HCT116 (cell line): ENCODE results near the gene SIN3B. TPM values are rescaled to one million over a fixed set of nuclear protein-coding genes. Genes with fewer than 3 reads are reported as not detected.

Experiments used
- ATAC-seq: fragments of 200-7000 bp; cut with Tn5 transposase; 2 replicates; pipeline ENCODE4 v1.9.1; 2020; ENCODE audit warnings: mild to moderate bottlenecking, moderate library complexity
- BruUV-seq: library from RNA; stranded (reverse); fragments of 400-500 nt; replicated peaks from 2 replicates; lab custom pipeline; 2021; lab: Mats Ljungman, UMichigan
- CTCF ChIA-PET: fragments of 300-600 bp; sonication (Branson Sonifier 250); formaldehyde crosslinking; loops from one replicate; lab custom pipeline; 2021; ENCODE audit warnings: antibody characterized with exemption; lab: Charles Lee
- POLR2A ChIA-PET: fragments of 300-600, 350-600 bp; sonication (Branson Sonifier 250); formaldehyde crosslinking; loops from one replicate; lab custom pipeline; 2021; ENCODE audit warnings: antibody characterized with exemption; lab: Charles Lee
- RAD21 ChIA-PET, 2 experiments: fragments of 300-600 bp; sonication (Branson Sonifier 250); formaldehyde crosslinking; loops; one replicate each; lab custom pipeline; 2023; ENCODE audit warnings: low total read pairs in 2 of 2; ENCODE audit not compliant: uncharacterized antibody in 2 of 2, unreplicated experiment in 2 of 2, low non-redundant PET in 1 of 2; lab: Charles Lee
- DNase-seq: peaks from one replicate; pipeline ENCODE4 v3.0.0-alpha.2; 2010; ENCODE audit warnings: low read depth, low spot score
- H2AFZ ChIP-seq: fragments of 200-600 bp; shearing (Covaris generic), sonication (generic); 2 replicates; pipeline ENCODE4 v1.6.1; 2017; ENCODE audit warnings: low read depth, mixed run types, mixed read lengths, antibody characterized with exemption, low read length; ENCODE audit not compliant: poor library complexity, severe bottlenecking
- H3K27ac ChIP-seq: 2 replicates; pipeline ENCODE4 v1.5.1; 2012; ENCODE audit warnings: low read depth, low read length
- H3K27me3 ChIP-seq: fragments of 200-600 bp; sonication (generic); 2 replicates; pipeline ENCODE4 v1.6.1; 2016; ENCODE audit warnings: mixed run types, low read length, mixed read lengths; ENCODE audit not compliant: insufficient read depth
- H3K36me3 ChIP-seq, 2 experiments: fragments of 200-500 bp in 1 of 2; fragments of 200-600 bp in 1 of 2; sonication (Bioruptor generic) in 1 of 2; sonication (generic) in 1 of 2; 2 replicates each; pipeline versions ENCODE4 v1.5.1 to v1.6.1; 2014 to 2016; ENCODE audit warnings: low read length in 2 of 2, inconsistent platforms in 1 of 2, mixed read lengths in 1 of 2, mixed run types in 1 of 2; ENCODE audit not compliant: insufficient read depth in 2 of 2, control insufficient read depth in 1 of 2
- H3K4me1 ChIP-seq, 2 experiments: fragments of 200-600 bp in 1 of 2; sonication (generic) in 1 of 2; 2 replicates each; pipeline versions ENCODE4 v1.5.1 to v1.6.1; 2012 to 2017; ENCODE audit warnings: low read length in 2 of 2, inconsistent platforms in 1 of 2, mild to moderate bottlenecking in 1 of 2, mixed read lengths in 1 of 2, mixed run types in 1 of 2, moderate library complexity in 1 of 2; ENCODE audit not compliant: insufficient read depth in 2 of 2, control insufficient read depth in 1 of 2
- H3K4me2 ChIP-seq: fragments of 200-600 bp; sonication (generic); 2 replicates; pipeline ENCODE4 v1.6.1; 2017; ENCODE audit warnings: mixed run types, low read length, mixed read lengths
- H3K4me3 ChIP-seq, 2 experiments: fragments of 200-600 bp in 1 of 2; sonication (generic) in 1 of 2; replicated peaks in 1 of 2; 2 replicates each; pipeline ENCODE4 v1.5.1; 2011 to 2016; ENCODE audit warnings: low read length in 2 of 2, control low read depth in 1 of 2, low read depth in 1 of 2, mild to moderate bottlenecking in 1 of 2, mixed read lengths in 1 of 2, mixed run types in 1 of 2
- H3K79me2 ChIP-seq: fragments of 200-600 bp; sonication (generic); 2 replicates; pipeline ENCODE4 v1.6.1; 2017; ENCODE audit warnings: mild to moderate bottlenecking, mixed run types, low read length, moderate library complexity, mixed read lengths; ENCODE audit not compliant: insufficient read depth
- H3K9ac ChIP-seq: fragments of 200-600 bp; sonication (generic); 2 replicates; pipeline ENCODE4 v1.6.1; 2016; ENCODE audit warnings: low read length, mixed read lengths
- H3K9me2 ChIP-seq: fragments of 200-600 bp; sonication (generic), shearing (Covaris generic); 2 replicates; pipeline ENCODE4 v1.6.1; 2017; ENCODE audit warnings: mixed run types, mild to moderate bottlenecking, moderate library complexity; ENCODE audit not compliant: insufficient read depth
- H3K9me3 ChIP-seq, 2 experiments: fragments of 200-500 bp in 1 of 2; fragments of 200-600 bp in 1 of 2; sonication (Bioruptor generic) in 1 of 2; sonication (generic) in 1 of 2; 2 replicates each; pipeline ENCODE4 v1.6.1; 2014 to 2017; ENCODE audit warnings: low read length in 2 of 2, mixed read lengths in 2 of 2, inconsistent platforms in 1 of 2, low read depth in 1 of 2, mild to moderate bottlenecking in 1 of 2, mixed run types in 1 of 2, moderate library complexity in 1 of 2; ENCODE audit not compliant: control insufficient read depth in 1 of 2, insufficient read depth in 1 of 2
- H4K20me1 ChIP-seq: fragments of 200-600 bp; sonication (generic), shearing (Covaris generic); 2 replicates; pipeline ENCODE4 v1.6.1; 2017; ENCODE audit warnings: mixed run types, mild to moderate bottlenecking, moderate library complexity; ENCODE audit not compliant: insufficient read depth
- CBX3 ChIP-seq: IDR thresholded peaks from 2 replicates; pipeline ENCODE4 v1.6.1; 2012; ENCODE audit warnings: low read depth
- CEBPB ChIP-seq: IDR thresholded peaks from 2 replicates; pipeline ENCODE4 v1.6.1; 2012; ENCODE audit warnings: low read depth
- ELF1 ChIP-seq: IDR thresholded peaks from 2 replicates; pipeline ENCODE4 v1.6.1; 2012; ENCODE audit warnings: low read depth, borderline replicate concordance
- EZH2 ChIP-seq: fragments of 200-600 bp; sonication (generic); IDR thresholded peaks from 2 replicates; pipeline ENCODE4 v1.6.1; 2017; ENCODE audit warnings: antibody characterized with exemption, mixed run types
- EZH2phosphoT487 ChIP-seq: fragments of 200-600 bp; IDR thresholded peaks from 2 replicates; pipeline ENCODE4 v1.6.1; 2018; ENCODE audit warnings: antibody characterized with exemption, borderline replicate concordance
- FOSL1 ChIP-seq: IDR thresholded peaks from 2 replicates; pipeline ENCODE4 v1.6.1; 2012; ENCODE audit warnings: low read depth
- JUND ChIP-seq: IDR thresholded peaks from 2 replicates; pipeline ENCODE4 v1.6.1; 2012
- POLR2A ChIP-seq: IDR thresholded peaks from 2 replicates; pipeline ENCODE4 v1.7.0; 2011; ENCODE audit warnings: borderline replicate concordance; ENCODE audit not compliant: insufficient read depth, insufficient read length; ENCODE audit errors: extremely low read depth
- SP1 ChIP-seq: IDR thresholded peaks from 2 replicates; pipeline ENCODE4 v1.6.1; 2012; ENCODE audit warnings: low read depth
- SRF ChIP-seq: IDR thresholded peaks from 2 replicates; pipeline ENCODE4 v1.6.1; 2012; ENCODE audit warnings: low read depth
- ZFX ChIP-seq: fragments of 450-650 bp; IDR thresholded peaks from 2 replicates; pipeline ENCODE4 v1.6.1; 2017
- ZNF274 ChIP-seq: fragments of 200-500 bp; sonication (Bioruptor generic); IDR thresholded peaks from 2 replicates; pipeline ENCODE4 v1.6.1; 2014; ENCODE audit warnings: mild to moderate bottlenecking, low read depth, low read length, inconsistent platforms
- intact Hi-C: fragments of 100-400 bp; cut with micrococcal nuclease; formaldehyde crosslinking; loops from 2 replicates; pipeline ENCODE4 v1.10.0; 2022
- total RNA-seq: library from RNA; stranded (reverse); gene quantifications from one replicate; pipeline ENCODE4 v1.2.1, GENCODE V29; 2021; ENCODE audit not compliant: unreplicated experiment
- TF ChIP-seq, protein P1 (sequence below), 3 experiments: fragments of 200-600 bp in 1 of 3; sonication (generic) in 1 of 3; IDR thresholded peaks in 2 of 3; conservative IDR thresholded peaks in 1 of 3; 2 replicates each; pipeline ENCODE4 v1.5.1; 2012 to 2017; ENCODE audit warnings: low read depth in 2 of 3, low read length in 2 of 3, antibody characterized with exemption in 1 of 3, borderline replicate concordance in 1 of 3, control low read depth in 1 of 3, mild to moderate bottlenecking in 1 of 3, mixed read lengths in 1 of 3, mixed run types in 1 of 3, moderate library complexity in 1 of 3; ENCODE audit not compliant: insufficient read depth in 1 of 3
- TF ChIP-seq, protein P2 (sequence below): IDR thresholded peaks from 2 replicates; pipeline ENCODE4 v1.6.1; 2012

The SIN3B gene
- total RNA-seq, 1 experiment from 2014 or later = 59.9 TPM

DNA sequence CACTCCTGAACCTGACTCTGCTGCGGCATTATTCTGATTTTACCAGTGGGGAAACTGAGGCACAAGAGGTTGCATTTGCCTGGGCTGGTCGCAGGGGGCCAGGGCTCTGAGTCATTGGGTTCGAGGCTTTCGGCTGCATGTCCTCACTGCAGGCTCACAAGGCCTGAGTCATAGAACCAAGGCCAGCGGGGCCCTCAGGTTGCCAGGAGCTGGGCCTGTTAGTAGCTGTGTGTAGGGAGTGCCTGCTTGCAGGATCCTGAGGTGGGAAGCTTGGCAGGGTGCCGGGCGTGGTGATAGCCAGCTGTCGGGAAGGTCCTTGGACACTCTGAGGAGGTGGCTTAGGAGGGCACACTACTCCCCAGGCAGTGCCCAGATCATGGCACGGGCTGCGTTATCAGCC lies 38.0 kb downstream of the SIN3B start:
- intact Hi-C loops = no loop called here
- H3K4me2 ChIP-seq = no peak overlapping the region
- ChIA-PET POLR2A (no interaction called here), CTCF (no interaction called here), RAD21 (no interaction called here)
- no peaks in the 10 kb centered on the region for H3K27me3 ChIP-seq
- H3K9me2 ChIP-seq = no peaks in the 10 kb centered on the region
- BruUV-seq = no TSS peak
- no peaks in the 10 kb centered on the region for H3K79me2 ChIP-seq
- no peaks in the 10 kb centered on the region for H3K9me3 ChIP-seq
- no peak overlapping the region for H3K9ac ChIP-seq
- H3K36me3 ChIP-seq = peaks cover 24 to 29% of the 10 kb centered on the region in 2 experiments; a peak in 3 of 4 replicates
- H3K4me1 ChIP-seq = no peaks in the 10 kb centered on the region
- DNase-seq = no peak
- no peaks in the 10 kb centered on the region for H4K20me1 ChIP-seq
- TF ChIP-seq CBX3 = no peak
- TF ChIP-seq JUND = no peak
- TF ChIP-seq, protein P1, sequence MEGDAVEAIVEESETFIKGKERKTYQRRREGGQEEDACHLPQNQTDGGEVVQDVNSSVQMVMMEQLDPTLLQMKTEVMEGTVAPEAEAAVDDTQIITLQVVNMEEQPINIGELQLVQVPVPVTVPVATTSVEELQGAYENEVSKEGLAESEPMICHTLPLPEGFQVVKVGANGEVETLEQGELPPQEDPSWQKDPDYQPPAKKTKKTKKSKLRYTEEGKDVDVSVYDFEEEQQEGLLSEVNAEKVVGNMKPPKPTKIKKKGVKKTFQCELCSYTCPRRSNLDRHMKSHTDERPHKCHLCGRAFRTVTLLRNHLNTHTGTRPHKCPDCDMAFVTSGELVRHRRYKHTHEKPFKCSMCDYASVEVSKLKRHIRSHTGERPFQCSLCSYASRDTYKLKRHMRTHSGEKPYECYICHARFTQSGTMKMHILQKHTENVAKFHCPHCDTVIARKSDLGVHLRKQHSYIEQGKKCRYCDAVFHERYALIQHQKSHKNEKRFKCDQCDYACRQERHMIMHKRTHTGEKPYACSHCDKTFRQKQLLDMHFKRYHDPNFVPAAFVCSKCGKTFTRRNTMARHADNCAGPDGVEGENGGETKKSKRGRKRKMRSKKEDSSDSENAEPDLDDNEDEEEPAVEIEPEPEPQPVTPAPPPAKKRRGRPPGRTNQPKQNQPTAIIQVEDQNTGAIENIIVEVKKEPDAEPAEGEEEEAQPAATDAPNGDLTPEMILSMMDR (IDR thresholded peaks at IDR 0.05 in 2 of 3, conservative IDR thresholded peaks at IDR 0.05 in 1 of 3; ENCODE audit: borderline replicate concordance in 1 of 3, insufficient read depth in 1 of 3, low read depth in 2 of 3, low read length in 2 of 3) = no peak
- TF ChIP-seq SP1 = no peak
- no peak for TF ChIP-seq FOSL1
- TF ChIP-seq ELF1 = no peak
- TF ChIP-seq SRF = no peak
- TF ChIP-seq ZFX = no peak
- TF ChIP-seq, protein P2, sequence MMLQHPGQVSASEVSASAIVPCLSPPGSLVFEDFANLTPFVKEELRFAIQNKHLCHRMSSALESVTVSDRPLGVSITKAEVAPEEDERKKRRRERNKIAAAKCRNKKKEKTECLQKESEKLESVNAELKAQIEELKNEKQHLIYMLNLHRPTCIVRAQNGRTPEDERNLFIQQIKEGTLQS = no peak
- TF ChIP-seq EZH2phosphoT487 = no peak
- no peak for TF ChIP-seq CEBPB
- TF ChIP-seq EZH2 = no peak
- TF ChIP-seq ZNF274 = no peak
- TF ChIP-seq POLR2A = no peak
- H2AFZ ChIP-seq = no peak overlapping the region
- H3K27ac ChIP-seq = no peak overlapping the region
- no peak overlapping the region for H3K4me3 ChIP-seq
- ATAC-seq = no peak
